GM23338 (cell line): ENCODE results near the gene STARD4. TPM values are rescaled to one million over a fixed set of nuclear protein-coding genes. Genes with fewer than 3 reads are reported as not detected.

ENCODE experiments used
- ATAC-seq: fragments of 200-7000 bp; cut with Tn5 transposase; 3 replicates; pipeline ENCODE4 v1.9.1; 2020
- DNase-seq: peaks from one replicate; pipeline ENCODE4 v3.0.0-alpha.2; 2015; ENCODE audit warnings: low spot score
- H2AFZ ChIP-seq: fragments of 200-600 bp; sonication (generic); 2 replicates; pipeline ENCODE4 v1.8.0; 2016; ENCODE audit warnings: antibody characterized with exemption, mild to moderate bottlenecking, moderate library complexity
- H3F3A ChIP-seq: fragments of 200-600 bp; sonication (generic); replicated peaks from 2 replicates; pipeline ENCODE4 v1.8.0; 2017; ENCODE audit warnings: antibody characterized with exemption, mixed run types, low read depth
- H3K27ac ChIP-seq: fragments of 200-600 bp; sonication (generic); 2 replicates; pipeline ENCODE4 v1.6.1; 2016; ENCODE audit warnings: low read depth
- H3K27me3 ChIP-seq: fragments of 200-600 bp; sonication (generic); 2 replicates; pipeline ENCODE4 v1.8.0; 2016; ENCODE audit warnings: mild to moderate bottlenecking, mixed run types, moderate library complexity; ENCODE audit not compliant: insufficient read depth
- H3K36me3 ChIP-seq: fragments of 200-600 bp; sonication (generic); 2 replicates; pipeline ENCODE4 v1.8.0; 2016; ENCODE audit warnings: mild to moderate bottlenecking; ENCODE audit not compliant: insufficient read depth
- H3K4me1 ChIP-seq: fragments of 200-600 bp; sonication (generic); 2 replicates; pipeline ENCODE4 v1.8.0; 2016; ENCODE audit warnings: mild to moderate bottlenecking, moderate library complexity; ENCODE audit not compliant: insufficient read depth
- H3K4me2 ChIP-seq: fragments of 200-600 bp; sonication (generic); 2 replicates; pipeline ENCODE4 v1.7.1; 2017; ENCODE audit warnings: mixed run types
- H3K4me3 ChIP-seq: fragments of 200-600 bp; sonication (generic); 2 replicates; pipeline ENCODE4 v1.6.1; 2016; ENCODE audit warnings: mixed run types
- H3K79me2 ChIP-seq: fragments of 200-600 bp; sonication (generic); replicated peaks from 2 replicates; pipeline ENCODE4 v1.8.0; 2017; ENCODE audit warnings: mild to moderate bottlenecking; ENCODE audit not compliant: insufficient read depth
- H3K9me2 ChIP-seq: fragments of 200-600 bp; sonication (generic); 2 replicates; pipeline ENCODE4 v1.8.0; 2017; ENCODE audit not compliant: insufficient read depth
- H4K20me1 ChIP-seq: fragments of 200-600 bp; sonication (generic); replicated peaks from 2 replicates; pipeline ENCODE4 v1.8.0; 2017; ENCODE audit warnings: mild to moderate bottlenecking; ENCODE audit not compliant: insufficient read depth
- H3K27ac Mint-ChIP-seq: 2 replicates; pipeline ENCODE4 v1.8.0; 2020; ENCODE audit warnings: inconsistent platforms, mild to moderate bottlenecking, moderate library complexity, mixed read lengths
- H3K27me3 Mint-ChIP-seq: 3 replicates; pipeline ENCODE4 v1.8.0; 2022; ENCODE audit warnings: low read depth, mild to moderate bottlenecking, moderate library complexity, mixed read lengths, inconsistent platforms; ENCODE audit not compliant: insufficient read depth, poor library complexity
- H3K36me3 Mint-ChIP-seq: 3 replicates; pipeline ENCODE4 v1.8.0; 2021; ENCODE audit warnings: low read depth, mild to moderate bottlenecking, inconsistent platforms, moderate library complexity, mixed read lengths
- H3K4me1 Mint-ChIP-seq: 3 replicates; pipeline ENCODE4 v1.8.0; 2020; ENCODE audit warnings: mild to moderate bottlenecking, inconsistent platforms, mixed read lengths
- H3K4me3 Mint-ChIP-seq: 3 replicates; pipeline ENCODE4 v1.8.0; 2021; ENCODE audit warnings: moderate library complexity, mild to moderate bottlenecking, inconsistent platforms, mixed read lengths
- H3K9me3 Mint-ChIP-seq: 3 replicates; pipeline ENCODE4 v1.8.0; 2020; ENCODE audit warnings: moderate library complexity, mild to moderate bottlenecking, inconsistent platforms, mixed read lengths
- ETS1 ChIP-seq: IDR thresholded peaks from 2 replicates; pipeline ENCODE4 v1.6.1; 2016; ENCODE audit warnings: antibody characterized with exemption
- EZH2phosphoT487 ChIP-seq: fragments of 200-600 bp; sonication (generic); IDR thresholded peaks from one replicate; pipeline ENCODE4 v1.8.1; 2018; ENCODE audit warnings: antibody characterized with exemption; ENCODE audit not compliant: unreplicated experiment
- ZNF331 ChIP-seq: fragments of 250-450 bp; sonication (Bioruptor Pico); IDR thresholded peaks from 2 replicates; pipeline ENCODE4 v1.5.0; 2020; ENCODE audit warnings: low read depth, mild to moderate bottlenecking, moderate library complexity
- polyA plus RNA-seq: library from polyadenylated mRNA; unstranded; fragments of >200 nt; fragmentation: Nextera tagmentation; extraction: Ambion mirVana; gene quantifications from 2 replicates; pipeline ENCODE4 v1.2.1, GENCODE V29; 2016
- total RNA-seq: library from RNA; depleted of rRNA; stranded (reverse); fragments of >200 nt; shearing (Covaris generic); gene quantifications from 2 replicates; pipeline ENCODE4 v1.2.3, GENCODE V29; 2014
- TF ChIP-seq, protein P1 (sequence below): IDR thresholded peaks from one replicate; pipeline ENCODE4 v1.6.1; 2018; ENCODE audit warnings: antibody characterized with exemption; ENCODE audit not compliant: unreplicated experiment
- TF ChIP-seq, protein P2 (sequence below), 2 experiments: fragments of 200-600 bp in 1 of 2; sonication (generic) in 1 of 2; conservative IDR thresholded peaks; 2 replicates each; pipeline versions ENCODE4 v1.5.1 to v1.6.1; 2016 to 2017; ENCODE audit warnings: antibody characterized with exemption in 2 of 2, low read depth in 2 of 2, mild to moderate bottlenecking in 2 of 2, moderate library complexity in 1 of 2

The STARD4 gene
- total and polyA plus RNA-seq, 2 experiments from 2014 or later: 25.0 to 92.0 TPM

GRCh38 chr5:111495159-111495558 lies 17.2 kb downstream of the STARD4 start (continued):
- TF ChIP-seq ETS1: no peak

GRCh38 chr5:111494355-111494999 lies 17.9 kb downstream of the STARD4 start:
- peak overlapping the region; percentile 97 for H3K27ac Mint-ChIP-seq
- Histone ChIP-seq H2AFZ (no peak overlapping the region), H3K36me3 (peaks cover 11% of the 10 kb centered on the region; the same call in 1 of the 2 replicates), H3K4me1 (peaks cover 10% of the 10 kb centered on the region), H3K27ac (peak overlapping the region; percentile 6; the same call in 1 of the 2 replicates), H3K79me2 (no peaks in the 10 kb centered on the region; the same call in 1 of the 2 replicates), H3K4me2 (no peak overlapping the region), H3F3A (no peaks in the 10 kb centered on the region), H3K27me3 (no peaks in the 10 kb centered on the region), H3K4me3 (no peak overlapping the region), H4K20me1 (no peaks in the 10 kb centered on the region), H3K9me2 (no peaks in the 10 kb centered on the region)
- TF ChIP-seq, protein P1, sequence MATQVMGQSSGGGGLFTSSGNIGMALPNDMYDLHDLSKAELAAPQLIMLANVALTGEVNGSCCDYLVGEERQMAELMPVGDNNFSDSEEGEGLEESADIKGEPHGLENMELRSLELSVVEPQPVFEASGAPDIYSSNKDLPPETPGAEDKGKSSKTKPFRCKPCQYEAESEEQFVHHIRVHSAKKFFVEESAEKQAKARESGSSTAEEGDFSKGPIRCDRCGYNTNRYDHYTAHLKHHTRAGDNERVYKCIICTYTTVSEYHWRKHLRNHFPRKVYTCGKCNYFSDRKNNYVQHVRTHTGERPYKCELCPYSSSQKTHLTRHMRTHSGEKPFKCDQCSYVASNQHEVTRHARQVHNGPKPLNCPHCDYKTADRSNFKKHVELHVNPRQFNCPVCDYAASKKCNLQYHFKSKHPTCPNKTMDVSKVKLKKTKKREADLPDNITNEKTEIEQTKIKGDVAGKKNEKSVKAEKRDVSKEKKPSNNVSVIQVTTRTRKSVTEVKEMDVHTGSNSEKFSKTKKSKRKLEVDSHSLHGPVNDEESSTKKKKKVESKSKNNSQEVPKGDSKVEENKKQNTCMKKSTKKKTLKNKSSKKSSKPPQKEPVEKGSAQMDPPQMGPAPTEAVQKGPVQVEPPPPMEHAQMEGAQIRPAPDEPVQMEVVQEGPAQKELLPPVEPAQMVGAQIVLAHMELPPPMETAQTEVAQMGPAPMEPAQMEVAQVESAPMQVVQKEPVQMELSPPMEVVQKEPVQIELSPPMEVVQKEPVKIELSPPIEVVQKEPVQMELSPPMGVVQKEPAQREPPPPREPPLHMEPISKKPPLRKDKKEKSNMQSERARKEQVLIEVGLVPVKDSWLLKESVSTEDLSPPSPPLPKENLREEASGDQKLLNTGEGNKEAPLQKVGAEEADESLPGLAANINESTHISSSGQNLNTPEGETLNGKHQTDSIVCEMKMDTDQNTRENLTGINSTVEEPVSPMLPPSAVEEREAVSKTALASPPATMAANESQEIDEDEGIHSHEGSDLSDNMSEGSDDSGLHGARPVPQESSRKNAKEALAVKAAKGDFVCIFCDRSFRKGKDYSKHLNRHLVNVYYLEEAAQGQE: no peak
- TF ChIP-seq, protein P2, sequence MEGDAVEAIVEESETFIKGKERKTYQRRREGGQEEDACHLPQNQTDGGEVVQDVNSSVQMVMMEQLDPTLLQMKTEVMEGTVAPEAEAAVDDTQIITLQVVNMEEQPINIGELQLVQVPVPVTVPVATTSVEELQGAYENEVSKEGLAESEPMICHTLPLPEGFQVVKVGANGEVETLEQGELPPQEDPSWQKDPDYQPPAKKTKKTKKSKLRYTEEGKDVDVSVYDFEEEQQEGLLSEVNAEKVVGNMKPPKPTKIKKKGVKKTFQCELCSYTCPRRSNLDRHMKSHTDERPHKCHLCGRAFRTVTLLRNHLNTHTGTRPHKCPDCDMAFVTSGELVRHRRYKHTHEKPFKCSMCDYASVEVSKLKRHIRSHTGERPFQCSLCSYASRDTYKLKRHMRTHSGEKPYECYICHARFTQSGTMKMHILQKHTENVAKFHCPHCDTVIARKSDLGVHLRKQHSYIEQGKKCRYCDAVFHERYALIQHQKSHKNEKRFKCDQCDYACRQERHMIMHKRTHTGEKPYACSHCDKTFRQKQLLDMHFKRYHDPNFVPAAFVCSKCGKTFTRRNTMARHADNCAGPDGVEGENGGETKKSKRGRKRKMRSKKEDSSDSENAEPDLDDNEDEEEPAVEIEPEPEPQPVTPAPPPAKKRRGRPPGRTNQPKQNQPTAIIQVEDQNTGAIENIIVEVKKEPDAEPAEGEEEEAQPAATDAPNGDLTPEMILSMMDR (conservative IDR thresholded peaks at IDR 0.05; ENCODE audit: low read depth in 2 of 2): no peak
- TF ChIP-seq ZNF331 (CRISPR knock-in tag): no peak
- no peak for TF ChIP-seq EZH2phosphoT487
- DNase-seq: no peak
- ATAC-seq: no peak
- H3K36me3 Mint-ChIP-seq: peaks cover 26% of the 10 kb centered on the region; the same call in 2 of the 3 replicates
- no peak overlapping the region for H3K4me3 Mint-ChIP-seq
- H3K9me3 Mint-ChIP-seq: no peaks in the 10 kb centered on the region
- H3K4me1 Mint-ChIP-seq: peaks cover 12% of the 10 kb centered on the region; the same call in 2 of the 3 replicates
- no peaks in the 10 kb centered on the region for H3K27me3 Mint-ChIP-seq
